HEK293T (cell line): Measurements from ENCODE around the gene GUCD1.

Experiments used
- CTCF ChIA-PET: fragments of 350-600 bp; formaldehyde crosslinking; extraction: SDS; loops from one replicate; lab custom pipeline; 2021; ENCODE audit warnings: antibody characterized with exemption, inconsistent platforms; lab: Yijun Ruan, JAX
- POLR2A ChIA-PET: fragments of 350-600 bp; formaldehyde crosslinking; extraction: SDS; loops from one replicate; lab custom pipeline; 2020; ENCODE audit warnings: antibody characterized with exemption, inconsistent platforms; lab: Yijun Ruan, JAX
- DNase-seq: peaks from one replicate; pipeline ENCODE4 v3.0.0; 2012; ENCODE audit warnings: mixed read lengths; ENCODE audit errors: extremely low spot score
- ARNT ChIP-seq: fragments of 450-650 bp; IDR thresholded peaks from 2 replicates; pipeline ENCODE4 v1.6.1; 2017; ENCODE audit warnings: mild to moderate bottlenecking
- BHLHE40 ChIP-seq: fragments of 450-650 bp; IDR thresholded peaks from 2 replicates; pipeline ENCODE4 v1.6.1; 2016; ENCODE audit warnings: mild to moderate bottlenecking, moderate library complexity, borderline replicate concordance
- CTBP1 ChIP-seq: fragments of 450-650 bp; IDR thresholded peaks from 2 replicates; pipeline ENCODE4 v1.6.1; 2016; ENCODE audit warnings: borderline replicate concordance
- ELF4 ChIP-seq: fragments of 450-650 bp; IDR thresholded peaks from 2 replicates; pipeline ENCODE4 v1.6.1; 2017; ENCODE audit warnings: antibody characterized with exemption
- FOXA1 ChIP-seq: fragments of 450-650 bp; IDR thresholded peaks from 2 replicates; pipeline ENCODE4 v1.6.1; 2016; ENCODE audit warnings: mild to moderate bottlenecking
- FOXK2 ChIP-seq: fragments of 450-650 bp; IDR thresholded peaks from 2 replicates; pipeline ENCODE4 v1.6.1; 2016; ENCODE audit warnings: mild to moderate bottlenecking
- FOXM1 ChIP-seq: fragments of 450-650 bp; IDR thresholded peaks from 2 replicates; pipeline ENCODE4 v1.6.1; 2017; ENCODE audit warnings: mild to moderate bottlenecking, borderline replicate concordance
- HDGF ChIP-seq: fragments of 450-650 bp; IDR thresholded peaks from 2 replicates; pipeline ENCODE4 v1.6.1; 2017; ENCODE audit warnings: antibody characterized with exemption, borderline replicate concordance
- L3MBTL2 ChIP-seq: fragments of 450-650 bp; conservative IDR thresholded peaks from 2 replicates; pipeline ENCODE4 v1.6.1; 2016; ENCODE audit warnings: mild to moderate bottlenecking
- LEF1 ChIP-seq: fragments of 450-650 bp; IDR thresholded peaks from 2 replicates; pipeline ENCODE4 v1.6.1; 2017; ENCODE audit warnings: mild to moderate bottlenecking, borderline replicate concordance
- NFRKB ChIP-seq: fragments of 450-650 bp; IDR thresholded peaks from 2 replicates; pipeline ENCODE4 v1.6.1; 2016; ENCODE audit warnings: mild to moderate bottlenecking, moderate library complexity
- SP1 ChIP-seq: fragments of 450-650 bp; IDR thresholded peaks from 2 replicates; pipeline ENCODE4 v1.6.1; 2017
- SUZ12 ChIP-seq: fragments of 450-650 bp; IDR thresholded peaks from 2 replicates; pipeline ENCODE4 v1.6.1; 2016; ENCODE audit warnings: mild to moderate bottlenecking
- TARDBP ChIP-seq: fragments of 450-650 bp; IDR thresholded peaks from 2 replicates; pipeline ENCODE4 v1.6.1; 2016
- ZNF384 ChIP-seq: fragments of 450-650 bp; IDR thresholded peaks from 2 replicates; pipeline ENCODE4 v1.6.1; 2016
- TF ChIP-seq, protein P1 (sequence below): fragments of 450-650 bp; IDR thresholded peaks from 2 replicates; pipeline ENCODE4 v1.6.1; 2016

GUCD1 gene

DNA sequence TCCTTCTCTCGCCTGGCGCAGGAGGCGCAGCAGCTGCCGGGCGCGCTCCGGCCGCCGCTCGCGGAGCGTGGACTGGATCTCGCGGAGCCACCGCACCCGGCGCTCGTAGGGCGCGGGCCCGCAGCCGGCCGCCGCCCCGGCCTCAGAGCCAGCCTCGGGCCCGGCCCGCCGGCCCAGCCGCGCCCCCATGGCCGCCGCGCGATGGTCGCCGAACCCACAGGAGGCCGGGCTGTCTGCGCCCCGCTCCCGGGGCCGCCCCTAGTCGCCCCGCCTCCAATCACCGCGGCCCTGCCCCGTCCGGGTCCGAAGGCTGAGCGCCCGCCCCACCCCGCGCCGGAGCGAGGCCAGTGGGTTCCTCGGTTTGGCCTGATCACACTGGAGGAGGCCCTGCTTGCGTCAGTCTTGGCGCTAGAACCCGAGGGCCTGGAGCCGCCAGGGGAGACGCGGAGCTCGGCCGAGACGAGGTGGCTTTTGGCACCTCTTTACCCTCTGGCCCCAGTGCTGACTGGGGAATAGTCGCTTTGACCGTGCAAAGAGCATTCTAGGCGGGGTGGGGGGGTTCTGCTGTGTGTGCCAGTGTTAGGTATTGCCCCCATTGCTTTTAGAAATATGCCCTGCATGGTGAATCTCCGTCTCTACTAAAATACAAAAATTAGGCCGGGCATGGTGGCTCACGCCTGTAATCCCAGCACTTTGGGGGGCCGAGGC is 38.1 kb upstream of the GUCD1 start, which contains the start of gene LRRC75B:
LRRC75B (minus strand) TSS at position 223 of the 708 bp plus-strand sequence; CDS start at position 189, 34 bp downstream.
- peak; percentile 90 for DNase-seq
- TF ChIP-seq FOXA1 (no peak), ARNT (0 out of 2 replicates have a peak, but pooled peaks have one; percentile 23), CTBP1 (no peak), FOXM1 (0 out of 2 replicates have a peak, but pooled peaks have one; percentile 24), HDGF (no peak)
- CTCF ChIA-PET = no interaction called here
- POLR2A ChIA-PET = interaction anchor here (1.0 to 3.1 kb wide), 3 partner anchors 9 to 581 kb away, joined by 3 to 14 read pairs (median 3); no protein-coding TSS in a partner anchor

DNA sequence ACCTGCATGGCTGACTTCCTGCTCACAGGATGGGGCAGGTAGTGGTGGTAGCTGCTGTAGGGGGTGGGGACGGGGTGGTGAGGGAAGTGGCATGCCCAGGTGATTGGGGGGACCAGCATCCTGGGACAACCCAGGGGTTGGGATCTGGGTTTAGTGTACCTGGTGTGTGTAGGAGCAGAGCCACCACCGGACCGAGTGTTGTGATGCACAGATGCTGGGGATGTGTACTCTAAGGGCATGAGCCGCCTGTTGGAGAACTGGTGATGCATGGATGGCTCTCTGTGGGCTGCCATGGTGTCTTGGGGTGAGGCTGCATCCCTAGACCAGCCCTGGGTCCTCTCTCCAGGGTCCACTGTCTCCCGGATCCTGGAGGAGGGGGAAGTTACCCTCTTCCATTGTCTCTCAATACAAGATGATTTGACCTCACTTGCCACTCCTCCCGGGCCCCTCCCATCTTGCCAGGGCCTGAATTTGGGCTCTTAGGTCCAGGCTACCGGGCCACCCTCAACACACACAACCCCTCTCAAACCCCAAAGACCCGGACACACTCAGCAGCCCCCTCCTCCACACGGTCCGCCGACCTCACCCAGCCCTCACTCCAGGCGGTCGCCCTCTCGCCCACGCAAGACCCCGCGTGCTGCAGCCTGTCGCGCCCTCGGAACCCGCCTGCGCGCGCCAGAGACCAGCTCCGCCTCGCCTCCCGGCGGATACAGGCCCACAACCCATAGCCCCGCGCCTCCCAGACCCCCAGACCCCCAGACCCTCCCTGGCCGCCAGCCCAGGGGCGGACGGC is 37.3 kb upstream of the GUCD1 start:
- POLR2A ChIA-PET = interaction anchor here (1.0 to 3.1 kb wide), 4 partner anchors 8 to 580 kb away, joined by 3 to 14 read pairs (median 6); no protein-coding TSS in a partner anchor
- no peak for DNase-seq
- CTCF ChIA-PET = no interaction called here
- TF ChIP-seq ZNF384 (no peak), TARDBP (no peak), SP1 (no peak), ELF4 (no peak), FOXM1 (no peak), HDGF (no peak)
- TF ChIP-seq, protein P1, sequence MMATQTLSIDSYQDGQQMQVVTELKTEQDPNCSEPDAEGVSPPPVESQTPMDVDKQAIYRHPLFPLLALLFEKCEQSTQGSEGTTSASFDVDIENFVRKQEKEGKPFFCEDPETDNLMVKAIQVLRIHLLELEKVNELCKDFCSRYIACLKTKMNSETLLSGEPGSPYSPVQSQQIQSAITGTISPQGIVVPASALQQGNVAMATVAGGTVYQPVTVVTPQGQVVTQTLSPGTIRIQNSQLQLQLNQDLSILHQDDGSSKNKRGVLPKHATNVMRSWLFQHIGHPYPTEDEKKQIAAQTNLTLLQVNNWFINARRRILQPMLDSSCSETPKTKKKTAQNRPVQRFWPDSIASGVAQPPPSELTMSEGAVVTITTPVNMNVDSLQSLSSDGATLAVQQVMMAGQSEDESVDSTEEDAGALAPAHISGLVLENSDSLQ = no peak

DNA sequence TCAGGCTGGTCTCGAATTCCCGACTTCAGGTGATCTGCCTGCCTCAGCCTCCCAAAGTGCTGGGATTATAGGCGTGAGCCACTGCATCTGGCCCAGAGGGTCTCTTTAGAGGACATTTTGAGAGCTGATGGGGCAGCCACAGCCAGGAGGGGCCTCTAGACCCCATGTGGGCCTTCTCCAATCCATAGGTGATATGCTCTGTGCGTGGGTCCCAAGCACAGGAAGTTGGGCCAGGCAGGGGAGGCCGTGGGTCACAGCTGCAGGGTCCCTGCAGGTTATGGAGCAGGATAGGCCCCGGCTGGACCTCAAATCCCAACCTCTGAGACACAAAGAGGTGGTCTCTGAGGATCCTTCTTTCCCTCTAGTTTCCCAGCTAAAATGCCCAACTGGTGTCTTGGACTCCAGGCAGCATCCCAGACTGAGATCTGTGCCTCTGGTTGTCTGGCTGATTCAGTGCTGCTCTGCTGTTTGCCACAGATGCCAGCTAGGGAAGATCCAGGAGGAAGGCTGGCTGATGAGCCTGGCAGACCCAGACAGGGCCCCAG is 36.4 kb upstream of the GUCD1 start:
- POLR2A ChIA-PET = interaction anchor here (1.3 to 3.1 kb wide), 3 partner anchors 7 to 12 kb away, joined by 3 to 14 read pairs (median 8); no protein-coding TSS in a partner anchor
- CTCF ChIA-PET = no interaction called here
- DNase-seq = no peak
- TF ChIP-seq HDGF (no peak), ELF4 (no peak), TARDBP (no peak), FOXA1 (no peak)
- TF ChIP-seq, protein P1 = no peak

DNA sequence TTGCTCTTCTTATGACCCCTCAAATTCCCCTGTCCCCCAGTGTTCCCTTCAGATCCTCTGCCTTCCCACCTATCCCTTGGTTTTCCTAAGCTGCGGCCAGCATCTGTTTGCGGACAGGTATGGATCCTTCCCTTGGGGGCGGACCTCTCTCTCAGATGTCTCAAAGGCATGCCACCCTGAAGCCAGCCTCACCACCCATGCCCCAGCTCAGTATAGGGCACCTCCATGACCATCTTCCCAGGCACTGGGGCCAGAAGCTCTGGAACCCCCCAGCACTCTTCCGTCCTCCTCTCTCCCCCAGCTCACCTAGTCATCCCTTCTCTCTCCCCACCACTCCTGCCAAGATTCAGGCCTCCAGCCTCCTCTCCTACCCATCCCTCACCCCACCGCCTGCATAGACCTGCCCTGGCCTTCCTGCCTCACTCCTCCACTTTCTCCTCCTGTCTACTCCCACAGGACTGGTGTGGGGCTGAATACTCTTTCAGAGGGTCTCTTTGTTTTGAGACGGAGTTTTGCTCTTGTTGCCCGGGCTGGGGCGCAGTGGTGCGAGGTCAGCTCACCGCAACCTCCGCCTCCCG is 35.7 kb upstream of the GUCD1 start:
- ChIA-PET POLR2A (interaction anchor here (1.3 to 1.8 kb wide), 2 partner anchors 9 to 11 kb away, joined by 3 to 8 read pairs; no protein-coding TSS in a partner anchor), CTCF (no interaction called here)
- no peak for DNase-seq
- TF ChIP-seq ELF4 (no peak), FOXK2 (no peak), TARDBP (no peak), BHLHE40 (no peak), L3MBTL2 (no peak), HDGF (no peak), FOXA1 (no peak)

DNA sequence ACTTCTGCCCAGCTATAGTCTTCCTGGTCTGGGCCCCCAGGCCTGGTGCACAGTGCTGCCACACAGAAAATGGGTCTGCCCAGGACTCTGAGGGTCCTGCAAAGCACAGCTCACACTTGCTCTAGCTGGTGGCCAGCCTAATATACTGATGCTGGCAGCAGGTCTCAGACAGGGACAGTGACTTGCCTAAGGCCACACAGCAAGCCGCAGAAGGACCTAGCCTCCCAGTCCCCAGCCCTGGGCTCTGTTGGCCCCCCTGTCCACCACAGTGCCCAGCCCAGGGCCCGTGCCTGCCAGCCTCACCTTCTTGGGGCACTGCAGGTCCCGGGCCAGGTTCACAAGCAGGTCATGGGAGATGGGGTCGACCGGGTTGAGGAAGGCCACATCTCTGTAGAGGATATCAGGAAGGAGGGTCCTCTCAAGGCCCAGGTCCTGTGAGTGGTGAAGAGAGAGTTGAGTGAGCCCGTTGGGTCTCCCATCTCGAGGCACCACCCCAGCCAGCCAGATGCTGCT is 34.6 kb upstream of the GUCD1 start:
- ChIA-PET CTCF (no interaction called here), POLR2A (no interaction called here)
- TF ChIP-seq SUZ12 = no peak
- no peak for TF ChIP-seq NFRKB
- TF ChIP-seq FOXM1 = no peak
- TF ChIP-seq BHLHE40 = no peak
- TF ChIP-seq CTBP1 = no peak
- no peak for TF ChIP-seq ELF4
- TF ChIP-seq SP1 = no peak
- TF ChIP-seq FOXA1 = no peak
- TF ChIP-seq HDGF = no peak
- TF ChIP-seq ZNF384 = no peak
- DNase-seq = no peak

DNA sequence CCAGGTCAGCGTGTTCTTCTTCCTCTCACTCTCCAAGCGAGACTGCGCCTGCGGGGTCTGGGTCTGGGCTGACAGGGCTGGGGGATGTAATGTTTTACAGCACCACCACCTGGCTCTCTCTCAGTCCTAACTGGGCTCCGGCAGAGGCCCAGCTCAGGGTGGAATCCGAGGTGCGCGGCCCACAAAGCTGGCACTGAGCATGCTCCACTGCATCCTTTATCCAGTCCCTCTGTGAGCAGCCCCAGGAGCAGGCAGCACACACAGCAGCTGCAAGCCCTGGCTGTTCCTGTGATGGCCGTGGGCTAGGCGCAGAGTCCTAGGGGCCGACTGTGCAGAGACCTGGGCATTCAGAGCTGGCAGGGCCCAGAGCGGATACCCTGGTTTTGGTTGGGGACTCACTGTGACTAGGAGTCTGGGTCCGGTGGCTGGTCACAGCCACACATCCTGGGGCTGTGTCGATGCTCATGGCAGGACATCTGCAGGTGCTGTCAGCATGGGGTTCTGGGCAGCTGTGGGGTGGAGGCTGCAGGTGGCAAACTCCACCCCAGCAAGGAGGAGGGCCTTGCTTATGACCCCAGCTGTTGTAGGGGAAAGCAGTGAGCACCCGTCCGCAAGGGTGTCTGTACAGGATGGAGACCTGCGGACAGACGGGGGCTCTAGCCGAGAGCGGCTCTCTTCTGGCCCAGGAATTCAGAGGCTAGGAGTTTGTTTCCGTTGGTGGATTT is 34.0 kb upstream of the GUCD1 start:
- CTCF ChIA-PET = no interaction called here
- no peak for DNase-seq
- POLR2A ChIA-PET = interaction anchor here (1.8 kb wide), 1 partner anchor 34 kb away, joined by 5 read pairs; the partner anchor contains the start of gene GUCD1
- TF ChIP-seq ZNF384 = no peak
- TF ChIP-seq, protein P1 = no peak
- TF ChIP-seq BHLHE40 = no peak
- TF ChIP-seq LEF1 = no peak
- no peak for TF ChIP-seq ARNT
- TF ChIP-seq SP1 = no peak
- TF ChIP-seq CTBP1 = no peak
